Upper lobe of left lung (tissue), 6 donors: ENCODE results near the gene AP1S2. TPM values are rescaled to one million over a fixed set of nuclear protein-coding genes. Genes with fewer than 3 reads are reported as not detected.

ENCODE experiments used
- ATAC-seq, 2 donors: fragments of 200-7000 bp; cut with Tn5 transposase; one replicate each; pipeline ENCODE4 v1.9.1; 2022; ENCODE audit warnings: mild to moderate bottlenecking in 2 of 2, moderate library complexity in 2 of 2; ENCODE audit not compliant: low FRiP score in 2 of 2
- DNase-seq, 2 donors: peaks; one replicate each; pipeline ENCODE4 v3.0.0-alpha.2; 2019 to 2020
- H3K27ac ChIP-seq, 4 donors: fragments of 200-600 bp; sonication (generic); one replicate each; pipeline ENCODE4 v1.5.1; 2016 to 2019
- H3K27me3 ChIP-seq, 4 donors: fragments of 200-600 bp; sonication (generic); one replicate each; pipeline ENCODE4 v1.5.1; 2017 to 2019
- H3K36me3 ChIP-seq, 4 donors: fragments of 200-600 bp; sonication (generic); one replicate each; pipeline ENCODE4 v1.5.1; 2016 to 2019
- H3K4me1 ChIP-seq, 4 donors: fragments of 200-600 bp; sonication (generic); one replicate each; pipeline ENCODE4 v1.5.1; 2018 to 2019
- H3K4me3 ChIP-seq, 4 donors: fragments of 200-600 bp; sonication (generic); one replicate each; pipeline ENCODE4 v1.5.1; 2017 to 2019; ENCODE audit warnings: mild to moderate bottlenecking in 2 of 4, moderate library complexity in 1 of 4
- H3K9me3 ChIP-seq, 4 donors: fragments of 200-600 bp; sonication (generic); one replicate each; pipeline ENCODE4 v1.5.1; 2018 to 2019
- CTCF ChIP-seq, 6 experiments: fragments of 450-650 bp in 4 of 6; fragments of 200-600 bp in 2 of 6; sonication (generic) in 2 of 6; IDR thresholded peaks; one replicate each; pipeline ENCODE4 v1.5.1; 2016 to 2019; ENCODE audit warnings: antibody characterized with exemption in 6 of 6
- EP300 ChIP-seq, 4 donors: sonication (generic); formaldehyde crosslinking; IDR thresholded peaks; one replicate each; pipeline ENCODE4 v1.5.1; 2017; ENCODE audit warnings: antibody characterized with exemption in 4 of 4, control low read depth in 2 of 4
- POLR2A ChIP-seq, 4 donors: fragments of 450-650 bp; IDR thresholded peaks; one replicate each; pipeline ENCODE4 v1.5.1; 2016 to 2017; ENCODE audit warnings: antibody characterized with exemption in 4 of 4, mild to moderate bottlenecking in 2 of 4
- POLR2AphosphoS5 ChIP-seq, 2 donors: sonication (generic); formaldehyde crosslinking; IDR thresholded peaks; one replicate each; pipeline ENCODE4 v1.5.1; 2017; ENCODE audit warnings: antibody characterized with exemption in 2 of 2
- WGBS, 2 donors: methylation state at CpG; one replicate each; pipeline ENCODE4 v1.1.5; 2017 to 2018; 5-methylcytosine and 5-hydroxymethylcytosine counted together
- total RNA-seq, 6 donors: library from RNA; depleted of rRNA in 4 of 6; stranded (reverse); fragments of >200 nt in 4 of 6; gene quantifications; one replicate each; pipeline versions ENCODE4 v1.1.0 to v1.2.1, GENCODE V29; 2016 to 2021
- donor health status: DM: no; HTN: no; CAD: no; lungs with moderate emphysema.
- donor health status: DM: no; HTN: yes; CAD: no; lungs with severe emphysema.

AP1S2 gene
- total RNA-seq, 6 donors from 2014 or later: 12.7 to 51.7 (median 30.6) TPM

- H3K36me3 ChIP-seq: peaks cover 0 to 84% (median 29%) of the 10 kb centered on the region in 4 donors
- H3K4me1 ChIP-seq: peaks cover 0 to 10% (median 1%) of the 10 kb centered on the region in 4 donors
- H3K4me3 ChIP-seq: no peak overlapping the region
- ATAC-seq (no peak), DNase-seq (no peak)
- no peak for TF ChIP-seq EP300 (IDR thresholded peaks at IDR 0.05)
- H3K27me3 ChIP-seq: no peaks in the 10 kb centered on the region
- H3K9me3 ChIP-seq: no peaks in the 10 kb centered on the region
- 47 to 65% methylated on average over 1 of the region's 1 CpG for WGBS, 2 donors
- H3K27ac ChIP-seq: no peak overlapping the region
Measured at GRCh38 chrX:15816438-15816809, 38.2 kb downstream of the AP1S2 start.

GRCh38 chrX:15815779-15816437 is 38.7 kb downstream of the AP1S2 start:
- peak in 1 of 2 donors; percentile 29 for DNase-seq
- H3K27me3 ChIP-seq: no peaks in the 10 kb centered on the region
- no peaks in the 10 kb centered on the region for H3K9me3 ChIP-seq
- TF ChIP-seq EP300 (IDR thresholded peaks at IDR 0.05) (no peak), POLR2A (IDR thresholded peaks at IDR 0.05) (no peak), POLR2AphosphoS5 (IDR thresholded peaks at IDR 0.05) (no peak), CTCF (IDR thresholded peaks at IDR 0.05) (peak in 2 of 6 experiments; percentile 16 to 17)
- 62 to 74% methylated on average over 10 of the region's 10 CpGs for WGBS, 2 donors
- no peak overlapping the region for H3K4me3 ChIP-seq
- peaks cover 0 to 84% (median 26%) of the 10 kb centered on the region in 4 donors for H3K36me3 ChIP-seq
- peaks cover 0 to 10% (median 1%) of the 10 kb centered on the region in 4 donors for H3K4me1 ChIP-seq
- peak in 1 of 2 donors; percentile 65 for ATAC-seq
- H3K27ac ChIP-seq: no peak overlapping the region

GRCh38 chrX:15814771-15815365 is 39.7 kb downstream of the AP1S2 start:
- H3K36me3 ChIP-seq: peaks cover 0 to 84% (median 25%) of the 10 kb centered on the region in 4 donors
- H3K27ac ChIP-seq: no peak overlapping the region
- H3K9me3 ChIP-seq: no peaks in the 10 kb centered on the region
- no peaks in the 10 kb centered on the region for H3K27me3 ChIP-seq
- TF ChIP-seq POLR2A (IDR thresholded peaks at IDR 0.05) (no peak), CTCF (IDR thresholded peaks at IDR 0.05) (no peak), EP300 (IDR thresholded peaks at IDR 0.05) (no peak)
- WGBS, 2 donors: 70 to 76% methylated on average over 6 of the region's 6 CpGs
- H3K4me1 ChIP-seq: peaks cover 0 to 10% (median 1%) of the 10 kb centered on the region in 4 donors
- DNase-seq: no peak
- no peak overlapping the region for H3K4me3 ChIP-seq
- no peak for ATAC-seq

GRCh38 chrX:15813416-15813815 is 41.2 kb downstream of the AP1S2 start:
- WGBS, 2 donors: 59 to 75% methylated on average over 1 of the region's 1 CpG
- ATAC-seq: no peak
- no peak for DNase-seq

More at GRCh38 chrX:15813416-15813815, 41.2 kb downstream of the AP1S2 start:
- peaks cover 0 to 10% (median 1%) of the 10 kb centered on the region in 4 donors for H3K4me1 ChIP-seq
- no peaks in the 10 kb centered on the region for H3K27me3 ChIP-seq
- H3K4me3 ChIP-seq: no peak overlapping the region
- no peak overlapping the region for H3K27ac ChIP-seq
- TF ChIP-seq POLR2A (IDR thresholded peaks at IDR 0.05) (no peak), POLR2AphosphoS5 (IDR thresholded peaks at IDR 0.05) (no peak), CTCF (IDR thresholded peaks at IDR 0.05) (no peak), EP300 (IDR thresholded peaks at IDR 0.05) (no peak)
- no peaks in the 10 kb centered on the region for H3K9me3 ChIP-seq
- H3K36me3 ChIP-seq: peaks cover 0 to 85% (median 25%) of the 10 kb centered on the region in 4 donors
